A204.1 (cell line): ENCODE data around the gene MARK1.
"Not testable (repeated sequence)": the region's sequence is repeated elsewhere in the genome, so short reads cannot be mapped to it uniquely, and the experiment has no call there.

ENCODE experiments used
- FAIRE-seq: peaks from 2 replicates; lab custom pipeline; 2012; peaks lifted over from hg19 to GRCh38; lab: Jason Lieb, UNC

MARK1 gene

DNA sequence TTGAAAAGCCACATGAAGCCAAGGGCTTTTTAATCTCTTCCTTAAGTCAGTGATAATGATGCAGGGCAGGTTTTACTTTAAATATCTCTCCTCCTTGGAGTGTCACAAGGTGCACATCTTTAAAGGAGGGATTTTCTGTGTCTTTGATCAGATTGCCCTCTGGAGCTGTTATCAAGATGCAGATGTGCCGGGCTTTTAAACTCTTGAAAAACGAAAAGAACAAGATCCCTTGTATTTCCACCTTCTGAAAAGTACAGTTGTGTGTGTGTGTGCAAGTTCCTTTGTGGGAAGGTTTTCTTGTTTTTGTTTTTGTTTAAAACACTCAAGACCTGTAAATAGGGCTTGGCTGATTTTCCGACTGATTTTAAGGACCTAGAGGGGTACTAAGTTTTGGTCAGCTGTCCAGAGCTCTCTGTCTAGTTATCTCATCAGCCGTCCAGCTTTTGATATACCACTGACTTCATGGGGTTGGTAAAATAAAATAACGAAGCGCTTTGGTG is 1.6 kb downstream of the MARK1 start:
- FAIRE-seq, result no peak

DNA sequence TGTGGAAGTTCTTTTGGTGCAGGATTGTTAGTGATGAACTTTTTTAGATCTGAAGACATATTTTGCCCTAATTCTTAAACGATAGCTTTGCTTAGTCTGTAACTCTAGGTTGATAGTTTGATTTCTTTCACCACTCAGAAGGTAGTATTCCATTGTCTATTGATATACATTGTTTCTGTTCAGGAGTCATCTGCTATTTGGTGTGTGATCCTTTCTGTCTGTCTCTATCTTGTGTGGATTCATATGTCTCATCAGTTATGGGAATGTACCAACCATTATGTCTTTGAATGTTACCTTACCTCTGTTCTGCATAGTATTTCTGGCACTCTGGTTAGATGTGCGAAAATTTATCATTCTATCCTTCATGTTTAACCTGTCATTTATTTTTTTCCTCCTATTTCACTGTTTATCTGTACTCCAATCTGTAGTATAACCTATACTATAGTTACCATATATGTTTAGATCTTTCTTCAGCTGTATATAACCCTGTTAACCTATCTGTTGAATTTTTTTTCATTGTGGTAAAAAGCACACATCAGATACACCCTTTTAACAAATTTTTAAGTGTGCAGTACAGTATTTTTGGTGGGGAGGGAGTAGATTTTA is 5.7 kb downstream of the MARK1 start:
- no peak for FAIRE-seq

DNA sequence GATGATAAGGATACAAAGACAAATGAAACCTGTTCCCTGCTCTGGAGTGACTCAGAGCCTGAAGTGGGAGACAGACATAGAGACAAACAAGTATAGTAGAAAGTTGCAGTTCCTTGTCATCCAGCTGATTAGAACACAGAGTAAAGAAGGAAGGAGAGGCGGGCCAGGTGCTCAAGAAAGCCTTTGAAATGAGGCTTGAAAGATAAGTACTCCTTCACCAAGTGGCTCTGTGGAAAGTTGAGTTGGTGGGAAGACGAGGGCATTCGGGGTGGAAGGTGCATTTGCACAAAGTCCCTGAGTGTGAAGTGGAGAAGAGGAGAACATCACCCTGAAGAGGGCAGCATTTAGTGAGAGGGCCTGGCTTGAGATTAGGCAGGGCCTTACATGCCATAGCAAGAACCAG is 17.0 kb downstream of the MARK1 start:
- no peak for FAIRE-seq

DNA sequence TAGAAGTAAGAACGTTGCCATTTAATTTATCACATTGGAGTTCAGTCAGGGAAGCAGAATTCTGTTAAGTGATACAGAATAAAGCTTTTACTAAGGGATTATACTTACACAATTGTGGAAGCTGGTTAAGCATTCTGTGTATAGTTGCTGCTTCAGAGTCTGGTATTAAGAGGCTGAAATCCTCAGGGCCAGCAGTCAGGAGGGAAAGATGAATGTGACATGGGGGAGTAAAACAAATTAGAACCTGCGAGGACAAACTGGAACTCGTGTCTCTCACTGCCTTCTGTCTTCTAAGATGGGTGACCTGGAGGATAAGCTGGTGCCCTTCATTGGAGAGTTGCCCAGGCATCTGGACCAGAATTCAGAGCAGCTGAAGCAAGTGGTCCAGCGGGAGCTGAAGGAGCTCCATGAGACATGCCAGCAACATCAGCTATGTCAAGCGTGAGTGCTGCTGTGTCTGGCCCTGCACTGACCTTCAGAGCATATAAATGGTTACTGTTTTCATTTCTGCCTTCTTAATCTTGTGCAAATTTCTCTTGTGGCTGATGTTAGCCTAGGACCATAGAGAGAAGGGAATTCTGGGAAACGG is 23.0 kb downstream of the MARK1 start:
- no peak for FAIRE-seq

DNA sequence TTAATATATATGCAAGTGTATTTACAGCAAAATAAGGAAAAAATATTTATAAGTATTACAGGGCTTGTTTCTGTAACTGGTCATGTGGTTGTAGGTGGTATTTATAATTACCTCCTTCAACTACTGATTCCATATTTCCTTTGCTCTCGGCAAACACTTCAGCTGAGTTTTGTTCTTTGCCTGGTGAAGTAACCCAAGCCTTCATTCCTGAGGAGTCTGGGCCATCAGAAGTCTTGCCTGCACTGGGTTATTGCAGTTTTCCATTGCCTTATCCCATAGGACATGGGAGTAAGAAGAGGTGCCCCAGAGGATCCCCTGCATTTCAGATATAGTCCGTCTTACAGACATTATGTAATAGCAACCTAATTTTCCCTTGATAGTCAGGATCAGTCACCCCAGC is 23.8 kb downstream of the MARK1 start:
- FAIRE-seq, result no peak

DNA sequence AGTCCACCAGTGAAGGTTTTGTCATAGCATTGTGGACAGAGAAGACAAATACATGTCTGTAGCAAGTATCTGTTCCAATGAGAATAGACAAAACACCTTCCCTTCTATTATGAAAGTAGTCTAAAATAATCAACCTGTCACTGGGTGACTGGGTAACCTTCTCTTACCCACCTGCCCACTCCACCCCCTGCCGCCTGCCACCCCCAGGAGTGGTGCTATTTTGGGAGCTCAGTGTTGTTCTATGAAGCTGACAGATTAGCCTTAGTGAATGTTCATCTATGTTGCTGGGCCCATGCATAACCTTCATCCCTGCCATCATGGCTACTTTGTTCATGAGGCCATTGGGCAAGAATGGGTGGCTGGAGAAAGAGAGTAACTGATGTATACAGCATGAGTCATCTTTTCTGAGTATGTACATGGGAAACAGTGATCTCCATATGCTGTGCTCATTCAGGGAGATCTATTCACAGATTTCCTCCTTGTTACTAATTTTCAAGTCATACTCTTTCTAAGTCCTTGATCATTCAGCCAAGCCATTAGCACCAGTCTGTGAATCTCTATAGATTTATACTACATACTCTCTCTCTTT is 24.8 kb downstream of the MARK1 start:
- FAIRE-seq, result no peak

DNA sequence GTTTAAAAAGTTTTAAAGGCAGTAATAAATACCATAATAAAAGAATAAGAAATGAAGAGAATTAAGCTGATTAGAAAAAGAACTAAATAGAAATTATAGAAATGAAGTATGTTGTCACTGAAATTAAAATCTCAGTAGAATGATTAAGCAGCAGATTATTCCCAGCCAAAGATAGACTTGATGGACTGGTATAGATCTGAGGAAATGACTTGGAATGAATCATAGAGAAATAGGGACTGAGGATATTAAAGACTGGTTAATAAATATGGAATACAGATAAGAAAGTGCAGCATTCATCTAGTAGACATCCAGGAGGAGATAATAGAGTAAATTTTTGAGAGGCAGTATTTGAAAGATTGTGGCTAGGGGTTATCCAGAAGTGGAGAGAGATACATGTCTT is 28.7 kb downstream of the MARK1 start:
- FAIRE-seq, result no peak

DNA sequence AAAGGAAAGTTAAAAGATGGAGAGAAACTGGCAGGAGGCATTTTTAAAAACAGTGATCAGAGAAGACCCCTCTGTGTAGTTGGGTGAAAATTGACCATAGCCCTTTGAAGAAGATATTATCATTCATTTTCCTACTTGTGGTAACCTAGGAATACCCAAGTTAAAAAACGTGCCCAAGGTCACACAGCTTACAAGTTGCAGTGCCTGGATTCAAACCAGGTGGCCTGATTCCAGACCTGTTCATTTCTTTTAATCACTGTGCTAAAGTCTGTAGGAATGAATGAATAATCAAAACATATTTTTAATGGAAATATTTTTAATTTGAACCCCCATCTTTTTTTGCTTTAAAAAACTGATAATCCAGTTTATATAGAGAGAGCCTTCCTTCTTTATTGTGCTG is 35.6 kb downstream of the MARK1 start:
- no peak for FAIRE-seq

DNA sequence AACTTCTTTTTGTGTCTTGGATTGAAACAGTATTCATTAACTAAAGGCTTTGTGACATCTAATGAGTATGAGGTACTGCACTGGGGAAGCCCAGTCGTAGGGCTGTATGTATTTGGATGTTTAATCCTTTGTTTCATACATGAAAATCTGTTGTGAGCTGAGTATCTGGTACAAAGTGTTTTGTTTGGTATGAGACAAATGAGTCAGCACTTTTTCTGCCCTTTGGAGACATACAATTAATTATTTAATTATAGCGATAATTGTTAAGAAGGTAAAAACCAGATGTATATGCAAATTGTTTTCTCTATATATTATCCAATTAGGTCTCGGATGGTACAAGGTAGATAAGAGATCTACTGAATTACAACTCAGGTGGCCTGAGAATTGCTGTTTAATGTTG is 36.3 kb downstream of the MARK1 start:
- FAIRE-seq, result no peak

DNA sequence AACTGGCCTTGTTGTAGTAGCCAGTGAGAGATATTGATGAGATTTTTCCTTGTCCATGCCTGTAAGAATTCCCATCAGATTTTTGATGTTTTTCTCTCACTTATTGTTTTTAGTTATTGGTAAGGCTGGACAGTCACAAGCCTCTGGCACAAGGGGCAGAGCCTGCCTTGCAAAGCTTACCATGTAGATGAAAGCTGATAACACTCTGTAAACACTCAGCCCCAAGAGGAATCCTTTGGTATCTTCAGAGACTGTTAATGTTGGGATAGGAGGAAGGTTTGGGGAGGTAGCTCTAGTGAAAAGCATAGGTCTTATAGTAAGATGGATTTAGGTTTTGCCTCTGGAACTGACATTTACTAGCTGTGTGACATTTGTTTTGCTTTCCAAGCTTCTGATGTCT is 37.7 kb downstream of the MARK1 start:
- no peak for FAIRE-seq

DNA sequence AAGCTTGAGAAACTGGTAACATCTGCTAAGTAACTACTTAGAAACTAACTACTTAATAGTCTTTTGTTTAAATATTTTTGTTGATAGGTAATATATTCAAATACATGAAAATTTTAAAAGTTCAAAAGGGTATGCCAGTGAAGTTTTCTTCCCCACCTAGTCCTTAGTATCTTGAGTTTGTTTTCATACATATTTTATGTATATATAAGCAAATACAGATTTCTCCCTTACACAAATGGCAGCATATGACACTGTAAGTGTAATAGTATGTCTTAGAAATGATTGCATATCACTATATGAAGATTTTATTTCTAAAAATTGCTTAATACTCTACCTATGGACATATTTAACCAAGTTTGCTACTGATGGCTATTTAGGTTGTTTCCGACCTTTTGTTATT is 38.9 kb downstream of the MARK1 start:
- FAIRE-seq, result no peak

DNA sequence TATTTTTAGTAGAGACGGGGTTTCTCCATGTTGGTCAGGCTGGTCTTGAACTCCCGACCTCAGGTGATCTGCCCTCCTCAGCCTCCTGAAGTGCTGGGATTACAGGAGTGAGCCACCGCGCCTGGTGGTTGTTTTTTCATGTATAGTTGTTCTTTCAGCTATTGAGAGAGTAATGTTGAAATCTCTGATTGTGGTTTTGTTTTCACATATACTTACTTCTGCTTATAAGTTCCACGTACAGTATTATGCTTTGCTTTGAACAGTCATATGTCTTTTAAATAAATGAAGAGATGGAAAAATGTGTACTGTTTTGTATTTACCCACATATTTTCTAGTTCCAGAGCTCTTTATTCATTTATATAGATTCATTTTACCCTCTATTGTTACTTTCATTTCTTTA is 44.5 kb downstream of the MARK1 start:
- no peak for FAIRE-seq

DNA sequence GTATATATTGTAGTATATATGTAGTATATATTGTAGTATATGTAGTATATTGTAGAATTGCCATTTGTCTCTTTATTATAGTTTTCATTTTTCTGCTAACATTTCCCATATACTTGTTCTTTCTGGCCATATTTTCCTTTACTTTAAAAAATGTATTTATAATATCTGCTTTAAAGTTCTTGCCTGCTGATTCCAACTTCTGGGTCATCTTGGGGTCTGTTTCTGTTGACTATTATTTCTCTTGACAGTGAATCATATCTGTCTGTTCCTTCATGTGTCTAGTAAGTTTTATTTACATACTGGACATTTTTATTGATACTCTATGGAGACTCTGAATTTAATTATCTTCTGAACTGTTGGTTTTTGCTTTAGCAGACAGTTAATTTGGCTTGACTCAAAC is 45.9 kb downstream of the MARK1 start:
- no peak for FAIRE-seq

DNA sequence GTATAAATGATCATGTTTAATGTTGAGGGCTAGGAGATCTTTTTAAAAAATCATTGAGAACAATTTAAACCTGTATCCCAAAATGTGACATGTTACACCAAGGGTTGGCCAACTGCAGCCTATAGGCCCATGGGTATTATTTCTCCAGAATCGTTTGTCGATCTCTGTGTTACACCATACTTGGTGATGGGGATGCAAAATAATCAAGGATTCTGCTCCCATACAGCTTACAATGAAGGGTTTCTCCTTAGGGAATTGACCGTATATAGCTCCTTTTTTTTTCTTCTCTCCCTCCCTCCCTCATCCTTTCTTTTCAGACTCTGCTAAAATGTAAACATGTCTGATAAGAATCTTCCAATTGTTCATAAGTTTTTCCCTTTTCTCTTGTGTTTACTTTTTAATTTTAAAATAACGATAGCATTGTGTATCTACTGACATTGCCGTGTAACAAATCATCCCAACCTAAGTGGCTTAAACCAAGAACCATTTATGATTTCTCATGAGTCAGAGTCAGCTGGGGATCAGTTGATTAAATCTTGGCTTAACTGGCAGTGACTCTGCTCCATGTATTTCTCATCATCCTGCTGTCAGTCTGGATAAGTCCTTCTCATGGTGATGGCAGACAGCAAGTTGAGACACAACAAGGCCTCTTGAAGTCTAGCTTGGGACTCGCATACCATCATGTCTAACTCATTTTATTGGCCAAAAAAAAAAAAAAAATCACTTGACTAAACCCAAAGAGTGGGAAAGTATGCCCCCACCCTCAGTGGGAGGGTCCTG is 48.0 kb downstream of the MARK1 start:
- FAIRE-seq, result no peak

DNA sequence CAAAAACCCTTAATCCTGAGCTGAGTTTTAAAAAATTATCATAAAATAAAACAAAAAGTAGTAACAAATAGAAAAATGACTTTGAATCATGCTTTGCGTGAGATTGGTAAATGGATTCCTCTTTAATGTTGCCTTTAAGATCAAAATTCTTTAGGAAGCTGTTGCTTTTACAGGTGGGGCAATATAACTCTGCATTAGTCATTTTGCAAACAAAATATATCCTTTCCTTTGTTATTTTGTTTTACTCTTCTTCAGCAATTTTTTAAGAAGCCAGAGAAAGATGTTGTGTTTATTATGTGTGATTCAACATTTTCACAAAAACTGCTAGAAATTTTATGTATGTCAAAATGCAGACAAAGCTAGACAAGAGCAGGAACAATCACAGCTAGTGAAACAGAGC is 50.0 kb downstream of the MARK1 start:
- FAIRE-seq, result no peak

DNA sequence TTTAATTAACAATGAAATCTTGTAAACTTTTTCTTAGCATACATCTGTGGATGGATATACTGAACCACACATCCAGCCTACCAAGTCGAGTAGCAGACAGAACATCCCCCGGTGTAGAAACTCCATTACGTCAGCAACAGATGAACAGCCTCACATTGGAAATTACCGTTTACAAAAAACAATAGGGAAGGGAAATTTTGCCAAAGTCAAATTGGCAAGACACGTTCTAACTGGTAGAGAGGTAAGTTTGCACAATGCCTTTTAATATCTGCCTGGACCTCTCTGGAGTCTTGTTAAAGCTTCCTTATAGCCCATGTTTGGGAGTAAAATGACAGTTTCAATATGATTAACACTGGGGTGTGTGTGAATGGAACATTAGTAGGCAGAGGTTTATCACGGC is 51.4 kb downstream of the MARK1 start:
- no peak for FAIRE-seq

DNA sequence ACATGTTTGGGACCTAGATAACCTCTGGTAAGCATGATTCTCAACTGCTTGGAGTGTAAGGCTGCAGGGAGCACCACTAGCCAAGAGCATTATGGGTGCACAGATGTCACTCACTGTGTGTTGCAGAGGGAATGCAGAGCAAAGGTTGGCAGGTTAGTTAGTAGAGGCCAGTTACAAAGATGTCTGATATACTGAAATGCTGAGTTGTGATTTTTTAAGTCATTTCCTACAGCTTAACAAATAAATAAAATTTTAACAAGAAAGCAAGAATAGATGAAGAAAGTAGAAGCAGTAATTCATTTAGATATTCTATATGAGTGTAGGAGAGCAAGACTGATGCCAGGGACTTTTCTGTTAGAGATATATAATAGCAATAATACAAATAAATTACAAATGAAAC is 64.8 kb downstream of the MARK1 start:
- FAIRE-seq, result no peak

DNA sequence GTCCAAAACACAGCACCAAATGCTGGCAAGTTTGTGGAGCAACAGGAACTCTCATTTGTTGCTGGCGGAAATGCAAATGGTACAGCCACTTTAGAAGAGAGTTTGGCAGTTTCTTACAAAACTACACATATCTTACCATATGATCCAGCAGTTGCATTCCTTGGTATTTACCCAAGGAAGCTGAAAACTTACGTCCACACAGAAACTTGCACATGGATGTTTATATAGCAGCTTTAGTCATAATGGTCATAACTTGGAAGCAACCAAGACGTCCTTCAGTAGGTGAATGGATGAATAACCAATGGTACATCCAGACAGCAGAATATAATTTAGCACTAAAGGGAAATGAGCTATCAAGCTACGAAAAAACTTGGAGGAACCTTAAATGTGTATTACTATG is 66.4 kb downstream of the MARK1 start:
- no peak for FAIRE-seq

DNA sequence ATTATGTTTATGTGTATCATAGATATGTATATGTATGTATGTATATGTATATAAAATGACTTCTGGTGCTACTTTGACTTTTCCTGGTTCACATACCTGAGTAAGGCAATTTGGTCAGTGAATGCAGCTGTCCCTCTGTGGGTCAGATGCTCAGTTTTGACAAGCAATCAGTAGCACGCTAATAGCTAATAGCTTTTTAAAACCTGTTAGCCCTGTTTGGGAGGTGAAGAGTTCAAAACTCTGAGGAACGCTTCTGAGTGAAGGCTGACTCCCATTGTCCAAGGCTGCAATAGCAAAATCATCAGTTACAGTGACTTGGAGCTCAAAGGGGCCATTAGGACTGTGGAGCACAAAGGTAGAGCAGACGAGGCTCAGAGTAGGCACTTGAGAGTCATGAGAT is 67.2 kb downstream of the MARK1 start:
- FAIRE-seq, result no peak

DNA sequence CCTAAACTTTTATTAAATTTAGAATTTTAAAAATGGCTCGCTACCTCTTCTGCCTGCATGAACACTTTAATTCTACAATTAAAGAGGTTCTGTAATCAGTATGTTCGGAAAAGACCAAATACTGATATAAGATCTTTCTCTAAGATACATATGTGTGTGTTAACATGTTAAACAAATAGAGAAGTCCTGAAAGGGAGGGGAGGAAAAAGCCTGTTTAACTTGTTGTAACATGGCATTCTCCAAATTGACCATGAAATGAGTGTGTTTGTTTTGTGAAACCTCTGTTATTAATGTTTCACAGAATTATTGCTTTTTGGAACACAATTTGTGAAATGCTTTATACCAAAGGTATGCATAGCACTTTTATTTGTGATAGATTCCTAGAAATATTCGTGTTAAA is 77.0 kb downstream of the MARK1 start:
- FAIRE-seq, result no peak

DNA sequence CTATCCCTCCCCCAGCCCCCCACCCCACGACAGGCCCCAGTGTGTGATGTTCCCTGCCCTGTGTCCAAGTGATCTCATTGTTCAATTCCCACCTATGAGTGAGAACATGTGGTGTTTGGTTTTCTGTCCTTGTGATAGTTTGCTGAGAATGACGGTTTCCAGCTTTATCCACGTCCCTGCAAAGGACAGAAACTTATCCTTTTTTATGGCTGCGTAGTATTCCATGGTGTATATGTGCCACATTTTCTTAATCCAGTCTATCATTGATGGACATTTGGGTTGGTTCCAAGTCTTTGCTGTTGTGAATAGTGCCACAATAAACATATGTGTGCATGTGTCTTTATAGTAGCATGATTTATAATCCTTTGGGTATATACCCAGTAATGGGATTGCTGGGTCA is 77.7 kb downstream of the MARK1 start:
- not testable (repeated sequence) for FAIRE-seq

DNA sequence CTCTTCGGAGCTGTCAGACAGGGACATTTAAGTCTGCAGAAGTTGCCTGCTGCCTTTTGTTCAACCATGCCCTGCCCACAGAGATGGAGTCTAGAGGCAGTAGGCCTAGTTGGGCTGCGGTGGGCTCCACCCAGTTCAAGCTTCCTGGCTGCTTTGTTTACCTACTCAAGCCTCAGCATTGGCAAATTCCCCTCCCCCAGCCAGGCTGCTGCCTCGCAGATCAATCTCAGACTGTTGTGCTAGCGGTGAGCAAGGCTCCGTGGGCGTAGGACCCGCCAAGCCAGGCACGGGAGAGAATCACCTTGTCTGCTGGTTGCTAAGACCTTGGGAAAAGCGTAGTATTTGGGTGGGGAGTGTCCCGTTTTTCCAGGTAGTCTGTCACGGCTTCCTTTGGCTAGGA is 83.2 kb downstream of the MARK1 start:
- not testable (repeated sequence) for FAIRE-seq

DNA sequence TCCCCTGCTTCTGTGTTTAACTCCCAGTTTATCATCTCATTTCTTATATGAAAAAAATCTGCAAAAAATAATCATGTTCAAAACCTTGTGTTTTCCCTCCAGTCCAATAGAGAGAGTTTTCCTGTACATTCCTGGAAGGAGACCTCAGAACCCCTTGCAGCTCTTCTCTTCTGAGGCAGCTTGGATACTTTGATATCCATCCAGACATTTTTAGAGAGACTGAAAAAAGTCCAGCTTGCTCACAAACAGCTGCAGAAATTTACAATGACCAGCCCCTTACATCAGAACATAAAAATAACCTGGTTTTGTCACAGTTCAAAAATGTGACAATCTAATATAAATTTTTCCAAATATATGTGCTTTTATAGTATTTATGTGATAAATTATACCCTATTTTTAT is 88.9 kb downstream of the MARK1 start:
- FAIRE-seq, result no peak
